GM23338 (cell line): ENCODE results near the gene LNPEP. TPM values are rescaled to one million over a fixed set of nuclear protein-coding genes. Genes with fewer than 3 reads are reported as not detected.
"Not testable (repeated sequence)": the region's sequence is repeated elsewhere in the genome, so short reads cannot be mapped to it uniquely, and the experiment has no call there.

Source experiments
- ATAC-seq: fragments of 200-7000 bp; cut with Tn5 transposase; 3 replicates; pipeline ENCODE4 v1.9.1; 2020
- DNase-seq: peaks from one replicate; pipeline ENCODE4 v3.0.0-alpha.2; 2015; ENCODE audit warnings: low spot score
- H2AFZ ChIP-seq: fragments of 200-600 bp; sonication (generic); 2 replicates; pipeline ENCODE4 v1.8.0; 2016; ENCODE audit warnings: antibody characterized with exemption, mild to moderate bottlenecking, moderate library complexity
- H3F3A ChIP-seq: fragments of 200-600 bp; sonication (generic); replicated peaks from 2 replicates; pipeline ENCODE4 v1.8.0; 2017; ENCODE audit warnings: antibody characterized with exemption, mixed run types, low read depth
- H3K27ac ChIP-seq: fragments of 200-600 bp; sonication (generic); 2 replicates; pipeline ENCODE4 v1.6.1; 2016; ENCODE audit warnings: low read depth
- H3K27me3 ChIP-seq: fragments of 200-600 bp; sonication (generic); 2 replicates; pipeline ENCODE4 v1.8.0; 2016; ENCODE audit warnings: mild to moderate bottlenecking, mixed run types, moderate library complexity; ENCODE audit not compliant: insufficient read depth
- H3K36me3 ChIP-seq: fragments of 200-600 bp; sonication (generic); 2 replicates; pipeline ENCODE4 v1.8.0; 2016; ENCODE audit warnings: mild to moderate bottlenecking; ENCODE audit not compliant: insufficient read depth
- H3K4me1 ChIP-seq: fragments of 200-600 bp; sonication (generic); 2 replicates; pipeline ENCODE4 v1.8.0; 2016; ENCODE audit warnings: mild to moderate bottlenecking, moderate library complexity; ENCODE audit not compliant: insufficient read depth
- H3K4me2 ChIP-seq: fragments of 200-600 bp; sonication (generic); 2 replicates; pipeline ENCODE4 v1.7.1; 2017; ENCODE audit warnings: mixed run types
- H3K4me3 ChIP-seq: fragments of 200-600 bp; sonication (generic); 2 replicates; pipeline ENCODE4 v1.6.1; 2016; ENCODE audit warnings: mixed run types
- H3K79me2 ChIP-seq: fragments of 200-600 bp; sonication (generic); replicated peaks from 2 replicates; pipeline ENCODE4 v1.8.0; 2017; ENCODE audit warnings: mild to moderate bottlenecking; ENCODE audit not compliant: insufficient read depth
- H3K9me2 ChIP-seq: fragments of 200-600 bp; sonication (generic); 2 replicates; pipeline ENCODE4 v1.8.0; 2017; ENCODE audit not compliant: insufficient read depth
- H4K20me1 ChIP-seq: fragments of 200-600 bp; sonication (generic); replicated peaks from 2 replicates; pipeline ENCODE4 v1.8.0; 2017; ENCODE audit warnings: mild to moderate bottlenecking; ENCODE audit not compliant: insufficient read depth
- H3K27ac Mint-ChIP-seq: 2 replicates; pipeline ENCODE4 v1.8.0; 2020; ENCODE audit warnings: inconsistent platforms, mild to moderate bottlenecking, moderate library complexity, mixed read lengths
- H3K27me3 Mint-ChIP-seq: 3 replicates; pipeline ENCODE4 v1.8.0; 2022; ENCODE audit warnings: low read depth, mild to moderate bottlenecking, moderate library complexity, mixed read lengths, inconsistent platforms; ENCODE audit not compliant: insufficient read depth, poor library complexity
- H3K36me3 Mint-ChIP-seq: 3 replicates; pipeline ENCODE4 v1.8.0; 2021; ENCODE audit warnings: low read depth, mild to moderate bottlenecking, inconsistent platforms, moderate library complexity, mixed read lengths
- H3K4me1 Mint-ChIP-seq: 3 replicates; pipeline ENCODE4 v1.8.0; 2020; ENCODE audit warnings: mild to moderate bottlenecking, inconsistent platforms, mixed read lengths
- H3K4me3 Mint-ChIP-seq: 3 replicates; pipeline ENCODE4 v1.8.0; 2021; ENCODE audit warnings: moderate library complexity, mild to moderate bottlenecking, inconsistent platforms, mixed read lengths
- H3K9me3 Mint-ChIP-seq: 3 replicates; pipeline ENCODE4 v1.8.0; 2020; ENCODE audit warnings: moderate library complexity, mild to moderate bottlenecking, inconsistent platforms, mixed read lengths
- CREB1 ChIP-seq: fragments of 250-450 bp; sonication (Bioruptor Pico); IDR thresholded peaks from 2 replicates; pipeline ENCODE4 v1.5.0; 2020; ENCODE audit warnings: low read depth, mild to moderate bottlenecking, moderate library complexity
- EZH2 ChIP-seq: fragments of 200-600 bp; sonication (generic); IDR thresholded peaks from one replicate; pipeline ENCODE4 v1.8.0; 2017; ENCODE audit warnings: antibody characterized with exemption, mild to moderate bottlenecking, low read depth; ENCODE audit not compliant: unreplicated experiment
- EZH2phosphoT487 ChIP-seq: fragments of 200-600 bp; sonication (generic); IDR thresholded peaks from one replicate; pipeline ENCODE4 v1.8.1; 2018; ENCODE audit warnings: antibody characterized with exemption; ENCODE audit not compliant: unreplicated experiment
- JUNB ChIP-seq: IDR thresholded peaks from one replicate; pipeline ENCODE4 v1.6.1; 2016; ENCODE audit warnings: antibody characterized with exemption; ENCODE audit not compliant: unreplicated experiment
- REST ChIP-seq: IDR thresholded peaks from one replicate; pipeline ENCODE4 v1.6.1; 2018; ENCODE audit warnings: antibody characterized with exemption; ENCODE audit not compliant: unreplicated experiment
- STAT1 ChIP-seq: IDR thresholded peaks from one replicate; pipeline ENCODE4 v1.6.1; 2016; ENCODE audit warnings: antibody characterized with exemption; ENCODE audit not compliant: unreplicated experiment
- ZNF114 ChIP-seq: fragments of 250-450 bp; sonication (Bioruptor Pico); IDR thresholded peaks from 2 replicates; pipeline ENCODE4 v1.5.0; 2020; ENCODE audit warnings: mild to moderate bottlenecking, moderate library complexity
- ZNF331 ChIP-seq: fragments of 250-450 bp; sonication (Bioruptor Pico); IDR thresholded peaks from 2 replicates; pipeline ENCODE4 v1.5.0; 2020; ENCODE audit warnings: low read depth, mild to moderate bottlenecking, moderate library complexity
- polyA plus RNA-seq: library from polyadenylated mRNA; unstranded; fragments of >200 nt; fragmentation: Nextera tagmentation; extraction: Ambion mirVana; gene quantifications from 2 replicates; pipeline ENCODE4 v1.2.1, GENCODE V29; 2016
- total RNA-seq: library from RNA; depleted of rRNA; stranded (reverse); fragments of >200 nt; shearing (Covaris generic); gene quantifications from 2 replicates; pipeline ENCODE4 v1.2.3, GENCODE V29; 2014
- TF ChIP-seq, protein P1 (sequence below): fragments of 250-450 bp; sonication (Bioruptor Pico); IDR thresholded peaks from 2 replicates; pipeline ENCODE4 v1.5.0; 2020; ENCODE audit warnings: mild to moderate bottlenecking, moderate library complexity
- TF ChIP-seq, protein P2 (sequence below): IDR thresholded peaks from 2 replicates; pipeline ENCODE4 v1.6.1; 2016; ENCODE audit warnings: antibody characterized with exemption

The LNPEP gene
- total and polyA plus RNA-seq, 2 experiments from 2014 or later = 1.2 to 8.3 TPM

- H3K4me2 ChIP-seq, DNase-seq, H4K20me1 ChIP-seq, H3K4me1 Mint-ChIP-seq, H3K27me3 Mint-ChIP-seq, H3K4me3 ChIP-seq, H3K4me3 Mint-ChIP-seq, H3K27ac Mint-ChIP-seq, ATAC-seq, H3K27ac ChIP-seq, H3K79me2 ChIP-seq, H3K36me3 ChIP-seq, H3K4me1 ChIP-seq, H3F3A ChIP-seq, H2AFZ ChIP-seq, H3K27me3 ChIP-seq: not testable (repeated sequence)
- Mint-ChIP-seq H3K36me3 (peaks cover 13% of the 10 kb centered on the region), H3K9me3 (peaks cover 25% of the 10 kb centered on the region)
- H3K9me2 ChIP-seq = peaks cover 16% of the 10 kb centered on the region; the same call in 1 of the 2 replicates
Measured at GRCh38 chr5:97084782-97085458, 149.0 kb downstream of the LNPEP start.

GRCh38 chr5:97085459-97086181, 149.7 kb downstream of the LNPEP start:
- no peaks in the 10 kb centered on the region for H3K79me2 ChIP-seq
- ATAC-seq (no peak), DNase-seq (no peak)
- Mint-ChIP-seq H3K27ac (no peak overlapping the region), H3K4me1 (no peaks in the 10 kb centered on the region), H3K4me3 (no peak overlapping the region), H3K9me3 (peaks cover 25% of the 10 kb centered on the region), H3K36me3 (peaks cover 13% of the 10 kb centered on the region), H3K27me3 (peaks cover 2% of the 10 kb centered on the region)
- H3K27ac ChIP-seq = no peak overlapping the region
- H3K9me2 ChIP-seq = peaks cover 20% of the 10 kb centered on the region; the same call in 1 of the 2 replicates
- no peaks in the 10 kb centered on the region for H3K36me3 ChIP-seq
- no peaks in the 10 kb centered on the region for H3K27me3 ChIP-seq
- H2AFZ ChIP-seq = no peak overlapping the region
- no peaks in the 10 kb centered on the region for H3K4me1 ChIP-seq
- H3F3A ChIP-seq = no peaks in the 10 kb centered on the region
- H3K4me2 ChIP-seq = no peak overlapping the region
- H4K20me1 ChIP-seq = no peaks in the 10 kb centered on the region
- H3K4me3 ChIP-seq = no peak overlapping the region
- TF ChIP-seq STAT1 (no peak), EZH2phosphoT487 (no peak), REST (no peak), ZNF114 (no peak), JUNB (no peak), ZNF331 (no peak), EZH2 (no peak), CREB1 (CRISPR knock-in tag) (no peak)
- TF ChIP-seq, protein P1, sequence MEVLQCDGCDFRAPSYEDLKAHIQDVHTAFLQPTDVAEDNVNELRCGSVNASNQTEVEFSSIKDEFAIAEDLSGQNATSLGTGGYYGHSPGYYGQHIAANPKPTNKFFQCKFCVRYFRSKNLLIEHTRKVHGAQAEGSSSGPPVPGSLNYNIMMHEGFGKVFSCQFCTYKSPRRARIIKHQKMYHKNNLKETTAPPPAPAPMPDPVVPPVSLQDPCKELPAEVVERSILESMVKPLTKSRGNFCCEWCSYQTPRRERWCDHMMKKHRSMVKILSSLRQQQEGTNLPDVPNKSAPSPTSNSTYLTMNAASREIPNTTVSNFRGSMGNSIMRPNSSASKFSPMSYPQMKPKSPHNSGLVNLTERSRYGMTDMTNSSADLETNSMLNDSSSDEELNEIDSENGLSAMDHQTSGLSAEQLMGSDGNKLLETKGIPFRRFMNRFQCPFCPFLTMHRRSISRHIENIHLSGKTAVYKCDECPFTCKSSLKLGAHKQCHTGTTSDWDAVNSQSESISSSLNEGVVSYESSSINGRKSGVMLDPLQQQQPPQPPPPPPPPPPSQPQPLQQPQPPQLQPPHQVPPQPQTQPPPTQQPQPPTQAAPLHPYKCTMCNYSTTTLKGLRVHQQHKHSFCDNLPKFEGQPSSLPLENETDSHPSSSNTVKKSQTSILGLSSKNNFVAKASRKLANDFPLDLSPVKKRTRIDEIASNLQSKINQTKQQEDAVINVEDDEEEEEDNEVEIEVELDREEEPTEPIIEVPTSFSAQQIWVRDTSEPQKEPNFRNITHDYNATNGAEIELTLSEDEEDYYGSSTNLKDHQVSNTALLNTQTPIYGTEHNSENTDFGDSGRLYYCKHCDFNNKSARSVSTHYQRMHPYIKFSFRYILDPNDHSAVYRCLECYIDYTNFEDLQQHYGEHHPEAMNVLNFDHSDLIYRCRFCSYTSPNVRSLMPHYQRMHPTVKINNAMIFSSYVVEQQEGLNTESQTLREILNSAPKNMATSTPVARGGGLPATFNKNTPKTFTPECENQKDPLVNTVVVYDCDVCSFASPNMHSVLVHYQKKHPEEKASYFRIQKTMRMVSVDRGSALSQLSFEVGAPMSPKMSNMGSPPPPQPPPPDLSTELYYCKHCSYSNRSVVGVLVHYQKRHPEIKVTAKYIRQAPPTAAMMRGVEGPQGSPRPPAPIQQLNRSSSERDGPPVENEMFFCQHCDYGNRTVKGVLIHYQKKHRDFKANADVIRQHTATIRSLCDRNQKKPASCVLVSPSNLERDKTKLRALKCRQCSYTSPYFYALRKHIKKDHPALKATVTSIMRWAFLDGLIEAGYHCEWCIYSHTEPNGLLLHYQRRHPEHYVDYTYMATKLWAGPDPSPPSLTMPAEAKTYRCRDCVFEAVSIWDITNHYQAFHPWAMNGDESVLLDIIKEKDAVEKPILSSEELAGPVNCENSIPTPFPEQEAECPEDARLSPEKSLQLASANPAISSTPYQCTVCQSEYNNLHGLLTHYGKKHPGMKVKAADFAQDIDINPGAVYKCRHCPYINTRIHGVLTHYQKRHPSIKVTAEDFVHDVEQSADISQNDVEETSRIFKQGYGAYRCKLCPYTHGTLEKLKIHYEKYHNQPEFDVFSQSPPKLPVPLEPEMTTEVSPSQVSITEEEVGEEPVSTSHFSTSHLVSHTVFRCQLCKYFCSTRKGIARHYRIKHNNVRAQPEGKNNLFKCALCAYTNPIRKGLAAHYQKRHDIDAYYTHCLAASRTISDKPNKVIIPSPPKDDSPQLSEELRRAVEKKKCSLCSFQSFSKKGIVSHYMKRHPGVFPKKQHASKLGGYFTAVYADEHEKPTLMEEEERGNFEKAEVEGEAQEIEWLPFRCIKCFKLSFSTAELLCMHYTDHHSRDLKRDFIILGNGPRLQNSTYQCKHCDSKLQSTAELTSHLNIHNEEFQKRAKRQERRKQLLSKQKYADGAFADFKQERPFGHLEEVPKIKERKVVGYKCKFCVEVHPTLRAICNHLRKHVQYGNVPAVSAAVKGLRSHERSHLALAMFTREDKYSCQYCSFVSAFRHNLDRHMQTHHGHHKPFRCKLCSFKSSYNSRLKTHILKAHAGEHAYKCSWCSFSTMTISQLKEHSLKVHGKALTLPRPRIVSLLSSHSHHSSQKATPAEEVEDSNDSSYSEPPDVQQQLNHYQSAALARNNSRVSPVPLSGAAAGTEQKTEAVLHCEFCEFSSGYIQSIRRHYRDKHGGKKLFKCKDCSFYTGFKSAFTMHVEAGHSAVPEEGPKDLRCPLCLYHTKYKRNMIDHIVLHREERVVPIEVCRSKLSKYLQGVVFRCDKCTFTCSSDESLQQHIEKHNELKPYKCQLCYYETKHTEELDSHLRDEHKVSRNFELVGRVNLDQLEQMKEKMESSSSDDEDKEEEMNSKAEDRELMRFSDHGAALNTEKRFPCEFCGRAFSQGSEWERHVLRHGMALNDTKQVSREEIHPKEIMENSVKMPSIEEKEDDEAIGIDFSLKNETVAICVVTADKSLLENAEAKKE (CRISPR knock-in tag) = no peak
- TF ChIP-seq, protein P2, sequence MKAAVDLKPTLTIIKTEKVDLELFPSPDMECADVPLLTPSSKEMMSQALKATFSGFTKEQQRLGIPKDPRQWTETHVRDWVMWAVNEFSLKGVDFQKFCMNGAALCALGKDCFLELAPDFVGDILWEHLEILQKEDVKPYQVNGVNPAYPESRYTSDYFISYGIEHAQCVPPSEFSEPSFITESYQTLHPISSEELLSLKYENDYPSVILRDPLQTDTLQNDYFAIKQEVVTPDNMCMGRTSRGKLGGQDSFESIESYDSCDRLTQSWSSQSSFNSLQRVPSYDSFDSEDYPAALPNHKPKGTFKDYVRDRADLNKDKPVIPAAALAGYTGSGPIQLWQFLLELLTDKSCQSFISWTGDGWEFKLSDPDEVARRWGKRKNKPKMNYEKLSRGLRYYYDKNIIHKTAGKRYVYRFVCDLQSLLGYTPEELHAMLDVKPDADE = no peak
